ENCODE data around the gene COPS4. TPM values are rescaled to one million over a fixed set of nuclear protein-coding genes. Genes with fewer than 3 reads are reported as not detected.
"Not testable (repeated sequence)": the region's sequence is repeated elsewhere in the genome, so short reads cannot be mapped to it uniquely, and the experiment has no call there.

COPS4 gene
- total RNA-seq, 2 experiments from 2014 or later = 29.3 to 30.3 TPM

GRCh38 chr4:83075311-83076095 lies 40.5 kb downstream of the COPS4 start:
- no peaks in the 10 kb centered on the region for H3K27me3 Mint-ChIP-seq
- POLR2A ChIA-PET = interaction anchor here (0.8 to 1.8 kb wide), 4 partner anchors 8 to 208 kb away, joined by 3 to 12 read pairs (median 3); no protein-coding TSS in a partner anchor
- DNase-seq (no peak), ATAC-seq (ENCODE audit: low read depth) (no peak)
- no peak overlapping the region for H3K4me3 Mint-ChIP-seq
- no peaks in the 10 kb centered on the region for H3K9me3 Mint-ChIP-seq
- H3K27ac Mint-ChIP-seq = no peak overlapping the region
- peaks cover 15% of the 10 kb centered on the region for H3K4me1 Mint-ChIP-seq
- H3K36me3 Mint-ChIP-seq = peaks cover 35% of the 10 kb centered on the region

GRCh38 chr4:83080561-83080960 lies 45.6 kb downstream of the COPS4 start:
- Mint-ChIP-seq H3K36me3 (peaks cover 43% of the 10 kb centered on the region), H3K27ac (no peak overlapping the region), H3K27me3 (no peaks in the 10 kb centered on the region), H3K9me3 (no peaks in the 10 kb centered on the region), H3K4me1 (peaks cover 30% of the 10 kb centered on the region), H3K4me3 (no peak overlapping the region)
- DNase-seq (no peak), ATAC-seq (ENCODE audit: low read depth) (no peak)
- POLR2A ChIA-PET = no interaction called here

GRCh38 chr4:83082777-83083176 lies 47.8 kb downstream of the COPS4 start:
- peaks cover 29% of the 10 kb centered on the region for H3K4me1 Mint-ChIP-seq
- peaks cover 31% of the 10 kb centered on the region for H3K36me3 Mint-ChIP-seq
- no peak overlapping the region for H3K4me3 Mint-ChIP-seq
- H3K27me3 Mint-ChIP-seq = no peaks in the 10 kb centered on the region
- DNase-seq (no peak), ATAC-seq (ENCODE audit: low read depth) (no peak)
- H3K9me3 Mint-ChIP-seq = no peaks in the 10 kb centered on the region
- H3K27ac Mint-ChIP-seq = peak overlapping the region; percentile 18
- POLR2A ChIA-PET = interaction anchor here (1.7 to 2.8 kb wide), 2 partner anchors 8 to 27 kb away, joined by 12 to 35 read pairs; no protein-coding TSS in a partner anchor

GRCh38 chr4:83083925-83084475 lies 49.0 kb downstream of the COPS4 start:
- Mint-ChIP-seq H3K4me1 (peaks cover 31% of the 10 kb centered on the region), H3K9me3 (no peaks in the 10 kb centered on the region)

GRCh38 chr4:83084956-83085355 lies 50.0 kb downstream of the COPS4 start:
- not testable (repeated sequence) for ATAC-seq (ENCODE audit: low read depth); H3K27me3 Mint-ChIP-seq; H3K4me3 Mint-ChIP-seq; DNase-seq; H3K9me3 Mint-ChIP-seq
- H3K27ac Mint-ChIP-seq = peak overlapping the region; percentile 20
- POLR2A ChIA-PET = interaction anchor here (1.0 to 2.8 kb wide), 6 partner anchors 11 to 195 kb away, joined by 3 to 35 read pairs (median 6); no protein-coding TSS in a partner anchor
- H3K4me1 Mint-ChIP-seq = peaks cover 35% of the 10 kb centered on the region
- H3K36me3 Mint-ChIP-seq = peaks cover 34% of the 10 kb centered on the region

More at GRCh38 chr4:83083925-83084475, 49.0 kb downstream of the COPS4 start:
- peak; percentile 98 for ATAC-seq (ENCODE audit: low read depth)
- DNase-seq = peak; percentile 68
- peak overlapping the region; percentile 88 for H3K27ac Mint-ChIP-seq
- H3K27me3 Mint-ChIP-seq = no peaks in the 10 kb centered on the region
- H3K36me3 Mint-ChIP-seq = peaks cover 32% of the 10 kb centered on the region
- POLR2A ChIA-PET = interaction anchor here (0.6 to 2.8 kb wide), 10 partner anchors 8 to 710 kb away, joined by 3 to 35 read pairs (median 6); no protein-coding TSS in a partner anchor
- peak overlapping the region; percentile 43 for H3K4me3 Mint-ChIP-seq

GRCh38 chr4:83089410-83090157 lies 54.6 kb downstream of the COPS4 start:
- Mint-ChIP-seq H3K27ac (no peak overlapping the region), H3K9me3 (no peaks in the 10 kb centered on the region), H3K27me3 (no peaks in the 10 kb centered on the region), H3K36me3 (peaks cover 49% of the 10 kb centered on the region), H3K4me3 (no peak overlapping the region), H3K4me1 (peaks cover 23% of the 10 kb centered on the region)
- POLR2A ChIA-PET = interaction anchor here (0.7 to 1.2 kb wide), 2 partner anchors 162 to 214 kb away, joined by 3 read pairs; no protein-coding TSS in a partner anchor
- no peak for DNase-seq
- no peak for ATAC-seq (ENCODE audit: low read depth)

GRCh38 chr4:83093060-83093640 lies 58.2 kb downstream of the COPS4 start:
- no peaks in the 10 kb centered on the region for H3K27me3 Mint-ChIP-seq
- DNase-seq (no peak), ATAC-seq (ENCODE audit: low read depth) (no peak)
- peaks cover 68% of the 10 kb centered on the region for H3K36me3 Mint-ChIP-seq
- peaks cover 35% of the 10 kb centered on the region for H3K4me1 Mint-ChIP-seq
- no peaks in the 10 kb centered on the region for H3K9me3 Mint-ChIP-seq
- H3K4me3 Mint-ChIP-seq = no peak overlapping the region
- H3K27ac Mint-ChIP-seq = no peak overlapping the region
- POLR2A ChIA-PET = interaction anchor here (0.8 kb wide), 1 partner anchor 8 kb away, joined by 7 read pairs; no protein-coding TSS in a partner anchor

- peaks cover 77% of the 10 kb centered on the region for H3K36me3 Mint-ChIP-seq
- no peaks in the 10 kb centered on the region for H3K27me3 Mint-ChIP-seq
- ATAC-seq (ENCODE audit: low read depth) (no peak), DNase-seq (no peak)
- H3K4me3 Mint-ChIP-seq = no peak overlapping the region
- POLR2A ChIA-PET = interaction anchor here (1.0 to 1.7 kb wide), 3 partner anchors 12 to 17 kb away, joined by 4 to 6 read pairs (median 4); no protein-coding TSS in a partner anchor
- H3K27ac Mint-ChIP-seq = no peak overlapping the region
- H3K9me3 Mint-ChIP-seq = peaks cover 2% of the 10 kb centered on the region
- H3K4me1 Mint-ChIP-seq = peaks cover 36% of the 10 kb centered on the region
These were observed 61.4 kb downstream of the COPS4 start for GRCh38 chr4:83096397-83096796.

GRCh38 chr4:83104991-83105390 lies 70.0 kb downstream of the COPS4 start:
- POLR2A ChIA-PET = interaction anchor here (1.0 kb wide), 1 partner anchor 70 kb away, joined by 3 read pairs; the partner anchor contains the start of gene COPS4

GRCh38 chr4:83107631-83108030 lies 72.6 kb downstream of the COPS4 start:
- peaks cover 38% of the 10 kb centered on the region for H3K4me1 Mint-ChIP-seq
- no peaks in the 10 kb centered on the region for H3K27me3 Mint-ChIP-seq
- peak overlapping the region; percentile 78 for H3K27ac Mint-ChIP-seq
- peaks cover 66% of the 10 kb centered on the region for H3K36me3 Mint-ChIP-seq
- POLR2A ChIA-PET = interaction anchor here (0.6 to 8.7 kb wide), 8 partner anchors 24 to 260 kb away, joined by 3 to 252 read pairs (median 6); no protein-coding TSS in a partner anchor
- H3K9me3 Mint-ChIP-seq = no peaks in the 10 kb centered on the region
- DNase-seq = peak; percentile 52
- H3K4me3 Mint-ChIP-seq = peak overlapping the region; percentile 71
- ATAC-seq (ENCODE audit: low read depth) = no peak

More at GRCh38 chr4:83104991-83105390, 70.0 kb downstream of the COPS4 start:
- Mint-ChIP-seq H3K9me3 (no peaks in the 10 kb centered on the region), H3K4me3 (no peak overlapping the region), H3K4me1 (peaks cover 42% of the 10 kb centered on the region), H3K27me3 (no peaks in the 10 kb centered on the region), H3K27ac (peak overlapping the region; percentile 72), H3K36me3 (peaks cover 71% of the 10 kb centered on the region)
- ATAC-seq (ENCODE audit: low read depth) = no peak
- DNase-seq = no peak

- ATAC-seq (ENCODE audit: low read depth) = no peak
- DNase-seq = peak; percentile 50
- Mint-ChIP-seq H3K4me1 (peaks cover 37% of the 10 kb centered on the region), H3K36me3 (peaks cover 70% of the 10 kb centered on the region), H3K27ac (peak overlapping the region; percentile 96), H3K27me3 (no peaks in the 10 kb centered on the region), H3K4me3 (peak overlapping the region; percentile 96), H3K9me3 (no peaks in the 10 kb centered on the region)
- POLR2A ChIA-PET = interaction anchor here (0.6 to 8.7 kb wide), 9 partner anchors 12 to 260 kb away, joined by 3 to 252 read pairs (median 5); no protein-coding TSS in a partner anchor
These were observed 73.3 kb downstream of the COPS4 start for GRCh38 chr4:83108101-83108861.

All from activated naive CD8-positive, alpha-beta T cell treated with anti-CD3 and anti-CD28 coated beads, Interleukin-2, amount 10 ng/mL, durations not matched to agents 7 days and 5 days (primary cell).